ENCODE results near the gene RAB10. TPM values are rescaled to one million over a fixed set of nuclear protein-coding genes. Genes with fewer than 3 reads are reported as not detected.
A peak's percentile ranks its signal among the peaks of the same experiment; 100 is the strongest.

RAB10 gene
- total and polyA plus RNA-seq, 2 experiments from 2014 or later = 102 to 143 TPM

GRCh38 chr2:26178746-26179436, 145.0 kb downstream of the RAB10 start:
- Histone ChIP-seq H3K36me3 (ENCODE audit: insufficient read depth) (peaks cover 4% of the 10 kb centered on the region; the same call in 1 of the 2 replicates), H3K4me2 (peak overlapping the region; percentile 95), H4K20me1 (replicated peaks; ENCODE audit: insufficient read depth) (peaks cover 10% of the 10 kb centered on the region), H3F3A (replicated peaks; ENCODE audit: low read depth) (no peaks in the 10 kb centered on the region; the same call in 1 of the 2 replicates), H3K79me2 (replicated peaks; ENCODE audit: insufficient read depth) (peaks cover 9% of the 10 kb centered on the region; the same call in 1 of the 2 replicates), H3K9me2 (ENCODE audit: insufficient read depth) (no peaks in the 10 kb centered on the region), H3K27ac (ENCODE audit: low read depth) (peak overlapping the region; percentile 35; the same call in 1 of the 2 replicates), H3K4me1 (ENCODE audit: insufficient read depth) (peaks cover 27% of the 10 kb centered on the region), H3K4me3 (peak overlapping the region; percentile 69), H3K27me3 (ENCODE audit: insufficient read depth) (peaks cover 9% of the 10 kb centered on the region), H2AFZ (peak overlapping the region; percentile 84)
- no peaks in the 10 kb centered on the region for H3K9me3 Mint-ChIP-seq
- peaks cover 19% of the 10 kb centered on the region for H3K27me3 Mint-ChIP-seq (ENCODE audit: insufficient read depth, low read depth, poor library complexity)
- H3K36me3 Mint-ChIP-seq (ENCODE audit: low read depth) = peaks cover 14% of the 10 kb centered on the region
- DNase-seq (ENCODE audit: low spot score) = peak; percentile 66
- peak overlapping the region; percentile 73 for H3K4me3 Mint-ChIP-seq
- no peak overlapping the region; the same call in 1 of the 2 replicates for H3K27ac Mint-ChIP-seq
- peaks cover 33% of the 10 kb centered on the region for H3K4me1 Mint-ChIP-seq
- TF ChIP-seq JUNB (IDR thresholded peaks at IDR 0.05; ENCODE audit: unreplicated experiment) (no peak), CTCF (conservative IDR thresholded peaks at IDR 0.05; ENCODE audit: low read depth in 2 of 2) (0 out of 4 replicates have a peak, but pooled peaks of 1 of the 2 experiments have one; percentile 6)
- ATAC-seq = peak; percentile 65

DNA sequence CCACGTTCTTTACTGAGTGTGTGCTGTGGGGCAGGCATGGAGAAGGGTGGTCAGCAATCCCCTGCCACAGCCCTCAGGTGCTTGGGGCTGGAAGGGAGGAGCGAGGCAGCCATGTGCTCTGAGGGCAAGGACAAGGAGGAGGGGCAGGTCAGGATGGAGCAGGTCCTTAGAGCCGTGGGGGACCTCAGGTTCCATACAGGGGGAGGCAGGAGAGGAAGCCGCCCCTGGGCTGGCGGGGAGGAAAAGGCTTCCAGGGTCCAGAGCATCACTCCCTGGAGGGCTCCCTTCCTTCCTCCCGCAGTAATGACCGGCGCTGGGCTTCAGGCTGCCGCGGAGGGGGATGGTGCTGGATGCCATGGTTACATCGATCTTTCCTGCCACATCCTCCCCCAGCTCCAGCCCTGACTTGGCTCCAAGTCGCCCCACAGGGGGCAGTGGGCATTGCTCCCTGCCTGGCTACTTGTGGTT, 145.6 kb downstream of the RAB10 start:
- Histone ChIP-seq H2AFZ (peak overlapping the region; percentile 84; the same call in 1 of the 2 replicates), H3K4me3 (peak overlapping the region; percentile 69), H3K9me2 (ENCODE audit: insufficient read depth) (no peaks in the 10 kb centered on the region), H3K36me3 (ENCODE audit: insufficient read depth) (peaks cover 4% of the 10 kb centered on the region; the same call in 1 of the 2 replicates), H3K4me2 (peak overlapping the region; percentile 95), H3K27me3 (ENCODE audit: insufficient read depth) (peaks cover 11% of the 10 kb centered on the region), H4K20me1 (replicated peaks; ENCODE audit: insufficient read depth) (peaks cover 7% of the 10 kb centered on the region), H3F3A (replicated peaks; ENCODE audit: low read depth) (no peaks in the 10 kb centered on the region; the same call in 1 of the 2 replicates), H3K27ac (ENCODE audit: low read depth) (peak overlapping the region; percentile 35; the same call in 1 of the 2 replicates), H3K4me1 (ENCODE audit: insufficient read depth) (peaks cover 24% of the 10 kb centered on the region), H3K79me2 (replicated peaks; ENCODE audit: insufficient read depth) (peaks cover 3% of the 10 kb centered on the region; the same call in 1 of the 2 replicates)
- H3K9me3 Mint-ChIP-seq = no peaks in the 10 kb centered on the region
- ATAC-seq = peak; percentile 54
- H3K27me3 Mint-ChIP-seq (ENCODE audit: insufficient read depth, low read depth, poor library complexity) = peaks cover 16% of the 10 kb centered on the region
- peaks cover 32% of the 10 kb centered on the region for H3K4me1 Mint-ChIP-seq
- DNase-seq (ENCODE audit: low spot score) = peak; percentile 83
- no peak overlapping the region; the same call in 1 of the 2 replicates for H3K27ac Mint-ChIP-seq
- peaks cover 16% of the 10 kb centered on the region for H3K36me3 Mint-ChIP-seq (ENCODE audit: low read depth)
- H3K4me3 Mint-ChIP-seq = peak overlapping the region; percentile 73
- TF ChIP-seq EZH2phosphoT487 (IDR thresholded peaks at IDR 0.05; ENCODE audit: unreplicated experiment) = no peak
- no peak for TF ChIP-seq ZNF331 (CRISPR knock-in tag; IDR thresholded peaks at IDR 0.05; ENCODE audit: low read depth)
- TF ChIP-seq STAT1 (IDR thresholded peaks at IDR 0.05; ENCODE audit: unreplicated experiment) = no peak
- TF ChIP-seq POLR2AphosphoS5 (IDR thresholded peaks at IDR 0.05; ENCODE audit: low read depth) = no peak
- no peak for TF ChIP-seq JUNB (IDR thresholded peaks at IDR 0.05; ENCODE audit: unreplicated experiment)
- TF ChIP-seq ETS1 (IDR thresholded peaks at IDR 0.05) = no peak
- TF ChIP-seq ZNF462 (CRISPR knock-in tag; IDR thresholded peaks at IDR 0.05) = no peak
- no peak for TF ChIP-seq CREB1 (CRISPR knock-in tag; IDR thresholded peaks at IDR 0.05; ENCODE audit: low read depth)

Measured in GM23338 (cell line).